ENCODE measurements around the gene HELT.
"Not testable (repeated sequence)": the region's sequence is repeated elsewhere in the genome, so short reads cannot be mapped to it uniquely, and the experiment has no call there.

The HELT gene

DNA sequence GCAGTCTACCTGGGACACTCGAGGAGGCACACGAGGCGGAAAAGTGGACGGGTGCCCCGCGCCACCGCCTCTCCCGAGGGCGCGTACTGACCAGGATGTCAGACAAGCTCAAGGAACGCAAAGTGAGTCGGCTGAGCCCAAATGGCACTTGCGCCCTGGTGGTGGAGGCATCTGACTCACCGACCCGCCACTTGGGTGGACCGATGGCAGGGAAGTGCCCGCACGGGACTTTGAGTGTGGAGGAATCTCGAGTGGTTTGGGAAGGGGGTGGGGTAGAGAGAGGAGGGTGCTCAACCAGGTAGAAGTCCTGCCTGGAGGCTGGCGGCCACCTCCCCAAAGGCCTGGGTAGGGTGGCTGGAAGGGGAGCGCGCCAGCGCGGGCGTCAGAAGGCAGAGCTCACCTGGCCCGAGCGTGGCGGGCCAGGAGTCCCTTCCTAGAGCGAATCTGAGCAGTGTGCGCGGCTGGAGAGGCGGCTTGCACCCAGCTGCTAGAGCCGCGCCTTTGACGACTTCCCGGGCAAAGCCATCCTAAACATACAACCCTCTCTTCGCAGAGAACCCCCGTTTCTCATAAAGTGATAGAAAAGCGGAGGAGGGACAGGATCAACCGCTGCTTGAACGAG, 655 bp downstream of the HELT start:
- no peak for DNase-seq
- Mint-ChIP-seq H3K4me3 (peak overlapping the region in 1 of 2 donors; percentile 27), H3K9me3 (no peaks in the 10 kb centered on the region), H3K27ac (no peak overlapping the region), H3K27me3 (peaks cover 100% of the 10 kb centered on the region), H3K4me1 (peaks cover 38% of the 10 kb centered on the region)
- ATAC-seq = peak; percentile 33

DNA sequence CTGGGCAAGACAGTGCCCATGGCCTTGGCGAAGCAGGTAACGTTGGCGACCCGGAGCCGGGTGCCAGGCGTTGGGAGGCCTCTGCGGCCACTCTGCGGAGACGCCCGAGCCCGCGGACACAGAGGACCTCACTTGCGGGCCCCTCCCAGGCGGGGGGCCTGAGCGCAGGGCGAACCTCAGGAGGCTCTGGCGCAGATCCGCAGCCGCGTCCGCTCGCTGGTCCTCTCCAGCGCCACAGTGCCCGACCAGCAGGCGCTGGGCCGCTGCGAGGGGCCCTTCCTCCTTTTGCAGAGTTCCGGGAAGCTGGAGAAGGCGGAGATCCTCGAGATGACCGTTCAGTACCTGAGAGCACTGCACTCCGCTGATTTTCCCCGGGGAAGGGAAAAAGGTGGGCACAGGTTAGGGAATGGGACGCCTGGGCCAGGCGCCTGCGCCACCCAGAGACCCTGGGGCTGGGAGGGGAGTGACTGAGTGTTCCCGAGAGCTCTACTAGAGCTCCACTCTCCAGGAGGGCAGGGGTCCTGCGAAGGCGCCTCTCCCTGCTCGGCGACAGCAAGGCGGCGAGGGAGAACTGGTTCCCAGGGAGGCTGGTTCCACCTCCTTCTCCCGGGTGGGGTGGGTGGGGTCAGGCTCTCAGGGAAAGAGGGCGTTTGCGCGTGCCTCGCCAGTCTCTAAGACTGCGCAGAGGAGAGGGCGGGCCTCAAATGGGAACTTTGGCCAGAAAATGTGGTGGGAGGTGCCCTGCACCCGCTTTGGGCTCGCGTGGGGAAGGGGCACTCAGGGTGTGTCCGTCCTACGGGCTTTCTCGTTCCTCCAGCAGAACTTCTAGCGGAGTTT, 1.4 kb downstream of the HELT start:
- DNase-seq (no peak), ATAC-seq (no peak)
- Mint-ChIP-seq H3K27me3 (peaks cover 100% of the 10 kb centered on the region), H3K9me3 (no peaks in the 10 kb centered on the region), H3K4me1 (peaks cover 34% of the 10 kb centered on the region), H3K27ac (no peak overlapping the region), H3K4me3 (no peak overlapping the region)

GRCh38 chr4:185020293-185020808, 2.1 kb downstream of the HELT start:
- no peaks in the 10 kb centered on the region for H3K9me3 Mint-ChIP-seq
- DNase-seq = no peak
- no peak overlapping the region for H3K27ac Mint-ChIP-seq
- no peak for ATAC-seq
- no peak overlapping the region for H3K4me3 Mint-ChIP-seq
- H3K4me1 Mint-ChIP-seq = peaks cover 34% of the 10 kb centered on the region
- H3K27me3 Mint-ChIP-seq = peaks cover 100% of the 10 kb centered on the region

GRCh38 chr4:185020863-185021761, 2.8 kb downstream of the HELT start:
- no peak overlapping the region for H3K27ac Mint-ChIP-seq
- no peak for ATAC-seq
- H3K4me3 Mint-ChIP-seq = no peak overlapping the region
- peaks cover 97% of the 10 kb centered on the region for H3K27me3 Mint-ChIP-seq
- H3K9me3 Mint-ChIP-seq = no peaks in the 10 kb centered on the region
- H3K4me1 Mint-ChIP-seq = peaks cover 33% of the 10 kb centered on the region
- no peak for DNase-seq

DNA sequence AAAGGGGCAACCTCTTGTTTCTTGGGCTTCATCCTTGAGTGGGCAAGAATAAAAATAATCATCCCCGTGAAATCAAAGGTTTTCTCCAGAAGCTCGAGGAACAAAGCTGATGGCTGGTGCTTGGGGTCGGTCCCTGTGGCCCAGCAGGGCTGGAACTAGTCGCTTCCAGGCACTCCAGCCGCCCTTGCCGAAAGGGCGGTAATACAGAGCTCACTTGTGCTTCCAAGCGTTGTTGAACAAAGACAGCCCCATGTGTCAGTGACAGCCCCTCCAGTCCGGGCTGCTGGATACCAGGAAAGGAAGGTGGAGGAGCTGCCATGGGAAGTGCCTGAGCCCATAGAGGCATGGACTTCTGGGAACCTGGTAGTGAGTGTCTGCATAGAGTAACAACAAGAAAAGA, 5.2 kb downstream of the HELT start:
- H3K27ac Mint-ChIP-seq = no peak overlapping the region
- peaks cover 15% of the 10 kb centered on the region for H3K4me1 Mint-ChIP-seq
- no peaks in the 10 kb centered on the region for H3K9me3 Mint-ChIP-seq
- H3K27me3 Mint-ChIP-seq = peaks cover 80% of the 10 kb centered on the region
- H3K4me3 Mint-ChIP-seq = no peak overlapping the region
- DNase-seq (no peak), ATAC-seq (no peak)

GRCh38 chr4:185028625-185029024, 10.3 kb downstream of the HELT start:
- no peak overlapping the region for H3K4me3 Mint-ChIP-seq
- H3K4me1 Mint-ChIP-seq = no peaks in the 10 kb centered on the region
- H3K9me3 Mint-ChIP-seq = no peaks in the 10 kb centered on the region
- ATAC-seq (no peak), DNase-seq (no peak)
- no peak overlapping the region for H3K27ac Mint-ChIP-seq
- peaks cover 47% of the 10 kb centered on the region for H3K27me3 Mint-ChIP-seq

DNA sequence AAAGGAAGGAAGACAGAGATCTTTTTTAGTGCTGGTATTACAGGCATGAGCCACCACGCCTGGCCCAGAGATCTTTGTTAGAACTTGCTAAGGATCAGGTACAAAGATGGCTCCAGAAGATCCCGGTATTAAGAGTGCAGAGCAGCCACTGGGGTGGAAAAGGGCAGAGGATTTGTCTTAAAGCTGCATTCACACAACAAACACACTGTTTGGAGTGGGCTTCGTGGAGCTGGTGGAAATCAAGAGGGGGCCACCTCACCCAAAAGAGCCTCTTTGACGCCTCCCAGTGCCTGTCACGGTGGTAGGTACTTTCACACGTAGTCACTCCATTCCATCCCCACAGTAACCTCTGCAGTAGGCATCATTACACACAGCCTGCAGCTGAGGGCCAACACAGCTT, 13.3 kb downstream of the HELT start:
- no peak overlapping the region for H3K27ac Mint-ChIP-seq
- peaks cover 31% of the 10 kb centered on the region for H3K27me3 Mint-ChIP-seq
- no peak overlapping the region for H3K4me3 Mint-ChIP-seq

GRCh38 chr4:185033072-185033471, 14.8 kb downstream of the HELT start:
- Mint-ChIP-seq H3K4me3 (no peak overlapping the region), H3K27me3 (peaks cover 44% of the 10 kb centered on the region), H3K9me3 (no peaks in the 10 kb centered on the region), H3K27ac (no peak overlapping the region), H3K4me1 (peaks cover 5% of the 10 kb centered on the region)
- no peak for ATAC-seq
- DNase-seq = no peak

More for the DNA sequence above, 13.3 kb downstream of the HELT start:
- ATAC-seq (no peak), DNase-seq (no peak)
- Mint-ChIP-seq H3K4me1 (no peaks in the 10 kb centered on the region), H3K9me3 (no peaks in the 10 kb centered on the region)

- H3K4me3 Mint-ChIP-seq = no peak overlapping the region
- DNase-seq = no peak
- H3K9me3 Mint-ChIP-seq = no peaks in the 10 kb centered on the region
- peaks cover 44% of the 10 kb centered on the region for H3K27me3 Mint-ChIP-seq
- H3K27ac Mint-ChIP-seq = no peak overlapping the region
- ATAC-seq = no peak
- H3K4me1 Mint-ChIP-seq = peaks cover 5% of the 10 kb centered on the region
Observed at GRCh38 chr4:185033950-185034349, 15.7 kb downstream of the HELT start.

- ATAC-seq (no peak), DNase-seq (no peak)
- Mint-ChIP-seq H3K9me3 (no peaks in the 10 kb centered on the region), H3K4me1 (peaks cover 14% of the 10 kb centered on the region), H3K27me3 (peaks cover 42% of the 10 kb centered on the region), H3K4me3 (no peak overlapping the region), H3K27ac (no peak overlapping the region)
Observed at GRCh38 chr4:185035284-185035683, 17.0 kb downstream of the HELT start.

- no peak for DNase-seq
- peaks cover 38% of the 10 kb centered on the region for H3K27me3 Mint-ChIP-seq
- ATAC-seq = no peak
- H3K4me3 Mint-ChIP-seq = no peak overlapping the region
- no peaks in the 10 kb centered on the region for H3K9me3 Mint-ChIP-seq
- H3K4me1 Mint-ChIP-seq = peaks cover 15% of the 10 kb centered on the region
- no peak overlapping the region for H3K27ac Mint-ChIP-seq
Observed at GRCh38 chr4:185036019-185036418, 17.7 kb downstream of the HELT start.

DNA sequence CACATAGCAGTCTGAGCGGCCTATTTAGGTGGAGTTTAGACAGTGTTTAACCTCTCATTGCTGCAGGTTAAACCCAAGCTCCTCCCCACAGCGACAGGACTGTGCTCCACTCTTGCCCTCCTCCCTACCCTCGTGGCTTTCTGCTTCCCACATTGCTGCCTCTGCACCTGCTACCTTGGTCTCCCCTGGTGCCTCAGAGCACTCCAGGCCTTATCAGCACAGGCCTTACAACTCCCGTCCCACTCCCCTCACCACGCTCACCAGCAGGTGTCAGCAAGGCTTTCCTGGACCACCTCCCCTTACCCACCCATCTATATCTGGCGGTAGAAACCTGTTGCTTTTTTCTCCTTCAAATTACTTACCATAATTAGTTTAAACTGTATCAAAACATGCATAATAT, 18.6 kb downstream of the HELT start:
- peaks cover 40% of the 10 kb centered on the region for H3K27me3 Mint-ChIP-seq
- H3K27ac Mint-ChIP-seq = no peak overlapping the region
- H3K9me3 Mint-ChIP-seq = no peaks in the 10 kb centered on the region
- H3K4me1 Mint-ChIP-seq = peaks cover 15% of the 10 kb centered on the region
- no peak for DNase-seq
- no peak overlapping the region for H3K4me3 Mint-ChIP-seq
- no peak for ATAC-seq

DNA sequence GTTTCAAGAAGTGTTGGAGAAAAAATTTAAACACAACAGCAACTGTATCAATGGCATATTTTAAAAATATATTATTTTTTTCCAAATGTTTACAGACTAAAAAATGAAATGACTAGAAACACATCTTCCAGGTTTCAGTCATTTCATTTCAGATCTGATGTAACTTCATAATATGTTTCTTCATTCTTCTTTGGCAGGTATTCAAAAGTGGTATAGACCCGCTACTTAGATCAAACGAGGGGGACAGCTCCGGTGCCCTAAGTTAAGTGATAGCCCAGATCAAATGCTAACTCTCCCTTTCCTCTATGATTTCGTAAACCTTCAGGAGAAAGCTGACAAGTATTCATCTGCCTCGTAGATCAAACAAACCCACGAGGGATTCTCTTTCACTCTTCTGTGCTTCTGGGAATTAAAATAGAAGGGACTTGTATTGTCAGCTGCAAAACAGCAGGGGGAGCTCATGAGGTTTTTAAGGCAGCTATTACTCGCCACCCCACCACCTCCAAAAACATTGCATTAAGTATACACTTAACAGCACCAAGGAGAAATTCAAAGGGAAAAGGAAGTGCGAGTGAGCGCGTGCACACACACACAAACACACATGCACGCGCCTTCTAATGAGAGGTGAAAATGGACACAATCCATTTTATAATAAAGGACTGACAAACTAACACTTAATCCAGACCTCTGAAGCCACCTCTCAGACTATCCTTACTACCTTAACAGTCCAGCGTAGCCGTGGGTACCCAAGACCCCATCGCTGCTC, 21.4 kb downstream of the HELT start:
- peaks cover 15% of the 10 kb centered on the region for H3K4me1 Mint-ChIP-seq

DNA sequence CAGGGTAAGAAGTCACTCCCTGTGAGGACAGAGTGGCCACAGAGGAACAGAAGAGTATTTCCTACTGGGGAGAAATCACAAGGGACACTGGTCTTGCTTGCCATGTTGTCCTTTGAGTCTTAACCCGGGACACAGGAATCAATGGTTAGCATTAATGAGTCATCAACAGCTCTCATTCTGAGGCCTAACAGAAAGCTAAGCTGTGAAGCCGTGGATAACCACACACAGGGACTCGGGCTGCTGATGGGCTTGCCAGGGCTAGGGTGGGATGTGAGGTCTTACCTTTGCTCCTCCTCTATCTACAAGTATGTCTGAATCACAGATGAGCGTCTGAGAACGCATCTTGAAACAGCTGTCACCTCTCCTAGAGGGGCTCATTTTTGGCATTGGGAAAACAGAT, 22.2 kb downstream of the HELT start:
- Mint-ChIP-seq H3K27ac (no peak overlapping the region), H3K4me3 (no peak overlapping the region), H3K27me3 (peaks cover 52% of the 10 kb centered on the region), H3K9me3 (no peaks in the 10 kb centered on the region), H3K4me1 (peaks cover 15% of the 10 kb centered on the region)
- no peak for DNase-seq
- ATAC-seq = no peak

More for the DNA sequence above, 21.4 kb downstream of the HELT start:
- peak; percentile 87 for ATAC-seq
- peak overlapping the region; percentile 96 to 98 for H3K27ac Mint-ChIP-seq
- peak overlapping the region; percentile 79 to 82 for H3K4me3 Mint-ChIP-seq
- peak; percentile 62 to 64 for DNase-seq
- H3K9me3 Mint-ChIP-seq = no peaks in the 10 kb centered on the region
- peaks cover 46% of the 10 kb centered on the region for H3K27me3 Mint-ChIP-seq

DNA sequence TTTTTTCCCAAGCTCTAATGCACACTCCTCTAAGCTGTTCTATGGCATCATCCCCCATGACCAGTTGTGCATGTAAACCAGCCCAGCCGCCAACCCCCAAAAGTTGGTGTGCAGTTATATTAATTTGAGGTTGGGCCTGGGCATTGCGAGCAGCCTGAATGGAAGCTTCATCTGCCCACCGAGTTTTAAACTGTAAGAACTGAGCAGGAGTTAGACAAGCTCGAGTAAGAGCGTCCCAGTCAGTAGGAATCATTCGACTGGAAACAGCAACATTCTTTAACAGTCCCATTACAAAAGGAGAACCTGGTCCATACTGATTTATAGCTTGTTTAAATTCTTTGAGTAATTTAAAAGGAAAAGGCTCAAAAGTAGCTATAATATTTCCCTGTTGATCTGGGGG, 32.0 kb downstream of the HELT start:
- H3K27ac Mint-ChIP-seq, H3K4me1 Mint-ChIP-seq, DNase-seq, H3K9me3 Mint-ChIP-seq, ATAC-seq, H3K4me3 Mint-ChIP-seq: not testable (repeated sequence)
- H3K27me3 Mint-ChIP-seq = peaks cover 50% of the 10 kb centered on the region
